ENCODE measurements around the gene IFIT1.

Gene IFIT1

DNA sequence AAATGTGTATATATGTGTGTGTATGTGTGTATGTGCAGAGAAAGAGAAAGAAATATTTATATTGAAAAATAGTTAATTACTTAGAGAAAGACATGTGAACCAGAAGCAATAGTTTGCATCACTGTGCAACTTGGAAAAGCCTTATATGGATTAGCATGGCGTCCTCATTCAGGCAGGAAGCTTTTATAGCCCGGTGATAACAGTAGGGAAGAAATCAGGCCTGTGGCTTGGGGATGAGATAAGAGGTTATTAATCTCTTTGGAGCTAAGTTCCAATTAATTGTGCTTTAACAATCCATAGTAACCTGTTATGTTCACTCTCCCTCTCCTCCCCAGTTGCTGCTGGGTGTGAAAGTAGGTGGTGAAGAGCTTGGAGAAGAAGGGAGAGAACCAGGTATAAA, 58.5 kb downstream of the IFIT1 start:
- FAIRE-seq (no peak), DNase-seq (ENCODE audit: insufficient read length, low spot score) (no peak)
- TF ChIP-seq, protein P1, sequence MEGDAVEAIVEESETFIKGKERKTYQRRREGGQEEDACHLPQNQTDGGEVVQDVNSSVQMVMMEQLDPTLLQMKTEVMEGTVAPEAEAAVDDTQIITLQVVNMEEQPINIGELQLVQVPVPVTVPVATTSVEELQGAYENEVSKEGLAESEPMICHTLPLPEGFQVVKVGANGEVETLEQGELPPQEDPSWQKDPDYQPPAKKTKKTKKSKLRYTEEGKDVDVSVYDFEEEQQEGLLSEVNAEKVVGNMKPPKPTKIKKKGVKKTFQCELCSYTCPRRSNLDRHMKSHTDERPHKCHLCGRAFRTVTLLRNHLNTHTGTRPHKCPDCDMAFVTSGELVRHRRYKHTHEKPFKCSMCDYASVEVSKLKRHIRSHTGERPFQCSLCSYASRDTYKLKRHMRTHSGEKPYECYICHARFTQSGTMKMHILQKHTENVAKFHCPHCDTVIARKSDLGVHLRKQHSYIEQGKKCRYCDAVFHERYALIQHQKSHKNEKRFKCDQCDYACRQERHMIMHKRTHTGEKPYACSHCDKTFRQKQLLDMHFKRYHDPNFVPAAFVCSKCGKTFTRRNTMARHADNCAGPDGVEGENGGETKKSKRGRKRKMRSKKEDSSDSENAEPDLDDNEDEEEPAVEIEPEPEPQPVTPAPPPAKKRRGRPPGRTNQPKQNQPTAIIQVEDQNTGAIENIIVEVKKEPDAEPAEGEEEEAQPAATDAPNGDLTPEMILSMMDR (IDR thresholded peaks at IDR 0.05; ENCODE audit: insufficient read depth, missing control alignments) = no peak

DNA sequence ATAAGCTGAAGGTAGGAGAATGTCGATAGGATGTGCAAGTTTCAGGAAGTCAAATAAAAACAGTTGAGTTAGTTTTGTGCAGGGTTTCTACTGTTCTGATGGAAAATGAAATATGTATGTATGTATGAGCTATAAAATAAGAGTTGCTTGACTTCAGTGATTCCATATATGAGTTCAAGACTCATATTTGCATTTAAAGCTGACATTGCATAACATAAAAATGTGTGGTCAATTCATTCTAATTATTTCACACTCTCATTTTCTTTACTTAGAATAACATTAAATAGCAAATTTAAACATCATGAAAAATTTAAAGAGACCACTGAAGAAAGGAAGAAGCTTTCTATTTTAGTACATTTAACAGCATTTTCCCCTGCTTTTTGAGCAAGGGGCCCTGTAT, 59.8 kb downstream of the IFIT1 start:
- FAIRE-seq = no peak
- TF ChIP-seq, protein P1 (IDR thresholded peaks at IDR 0.05; ENCODE audit: insufficient read depth, missing control alignments) = no peak
- no peak for DNase-seq (ENCODE audit: insufficient read length, low spot score)

DNA sequence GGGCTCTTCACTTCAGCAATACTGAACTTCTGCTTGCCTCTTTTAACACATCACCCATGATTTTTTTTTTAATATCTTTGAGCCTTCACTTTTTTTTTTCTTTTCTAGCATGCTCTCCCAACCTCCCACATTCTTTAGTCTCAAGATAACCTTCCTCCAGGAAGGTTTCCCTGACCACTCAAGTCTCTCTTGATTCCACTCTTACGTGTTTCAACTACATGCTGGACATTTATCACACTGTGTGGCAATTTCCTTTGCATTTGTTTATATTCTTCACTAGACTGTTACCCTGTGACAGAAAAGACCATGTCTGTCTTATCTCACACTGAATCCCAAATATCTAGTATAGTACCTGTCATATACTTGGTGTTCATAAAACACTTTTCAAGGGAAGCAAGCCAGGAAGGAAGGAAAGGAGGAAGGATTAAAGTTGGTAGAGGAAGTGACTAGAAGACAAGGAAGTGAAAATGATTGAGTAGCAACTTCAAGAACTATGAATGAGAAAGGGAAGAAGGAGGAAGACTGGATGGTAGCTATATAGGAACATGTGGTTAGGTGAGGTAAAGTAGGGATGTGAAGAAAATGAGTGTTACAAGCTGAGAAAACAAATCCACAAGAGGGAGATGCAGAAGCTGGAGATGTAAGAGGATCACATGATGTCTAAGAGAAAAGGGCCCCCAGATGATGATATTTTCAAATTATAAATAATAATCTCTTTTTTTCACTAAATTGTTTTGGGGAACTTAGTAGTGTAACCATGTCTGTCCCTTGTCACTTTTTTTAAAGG, 62.3 kb downstream of the IFIT1 start:
- TF ChIP-seq, protein P1 (IDR thresholded peaks at IDR 0.05; ENCODE audit: insufficient read depth, missing control alignments) = no peak
- DNase-seq (ENCODE audit: insufficient read length, low spot score) (no peak), FAIRE-seq (no peak)
